C1 segment of cervical spinal cord (tissue), 14 donors: ENCODE data around the gene NEURL3.
"Not testable (repeated sequence)": the region's sequence is repeated elsewhere in the genome, so short reads cannot be mapped to it uniquely, and the experiment has no call there.

Source experiments
- DNase-seq, 14 donors: peaks; one replicate each; lab custom pipeline; 2025; lab: John Stamatoyannopoulos, UW

Gene NEURL3

GRCh38 chr2:96505231-96505889 lies at the start of gene NEURL3:
NEURL3 (minus strand) TSS chr2:96505357; CDS start chr2:96505286, 71 bp downstream.
- no peak for DNase-seq

GRCh38 chr2:96554293-96555145 lies 49.4 kb upstream of the NEURL3 start:
- peak in 11 of 14 donors; percentile 10 to 71 (median 24) for DNase-seq

- DNase-seq, result not testable (repeated sequence)
Measured at GRCh38 chr2:96553957-96554292, 48.8 kb upstream of the NEURL3 start.

- DNase-seq, result no peak
Measured at GRCh38 chr2:96553176-96553956, 48.2 kb upstream of the NEURL3 start.

- DNase-seq, result no peak
Measured at GRCh38 chr2:96552315-96553175, 47.4 kb upstream of the NEURL3 start.

- no peak for DNase-seq
Measured at GRCh38 chr2:96551605-96552314, 46.6 kb upstream of the NEURL3 start.

- no peak for DNase-seq
Measured at GRCh38 chr2:96550787-96551604, 45.8 kb upstream of the NEURL3 start.

GRCh38 chr2:96549967-96550786 lies 45.0 kb upstream of the NEURL3 start:
- no peak for DNase-seq

- DNase-seq, result no peak
Measured at GRCh38 chr2:96549466-96549785, 44.3 kb upstream of the NEURL3 start.

GRCh38 chr2:96548558-96549465 lies 43.7 kb upstream of the NEURL3 start:
- no peak for DNase-seq

- no peak for DNase-seq
Measured at GRCh38 chr2:96547731-96548171, 42.6 kb upstream of the NEURL3 start.

GRCh38 chr2:96547203-96547641 lies 42.1 kb upstream of the NEURL3 start:
- no peak for DNase-seq

- no peak for DNase-seq
Measured at GRCh38 chr2:96546797-96547196, 41.6 kb upstream of the NEURL3 start.

GRCh38 chr2:96546321-96546720 lies 41.2 kb upstream of the NEURL3 start:
- no peak for DNase-seq

- no peak for DNase-seq
Measured at GRCh38 chr2:96542357-96542977, 37.3 kb upstream of the NEURL3 start.

- no peak for DNase-seq
Measured at GRCh38 chr2:96541398-96542152, 36.4 kb upstream of the NEURL3 start.

- DNase-seq, result no peak
Measured at GRCh38 chr2:96540136-96540535, 35.0 kb upstream of the NEURL3 start.
